Keratinocyte (primary cell): ENCODE measurements around the gene GEMIN2. TPM values are rescaled to one million over a fixed set of nuclear protein-coding genes. Genes with fewer than 3 reads are reported as not detected.
"Not testable (repeated sequence)": the region's sequence is repeated elsewhere in the genome, so short reads cannot be mapped to it uniquely, and the experiment has no call there.

Experiments
- DNase-seq: peaks from one replicate; pipeline ENCODE4 v3.0.0-alpha.2; 2011; ENCODE audit warnings: low read depth, missing footprints, low spot score
- FAIRE-seq: peaks from 2 replicates; lab custom pipeline; 2011; peaks lifted over from hg19 to GRCh38; lab: Jason Lieb, UNC
- H2AFZ ChIP-seq: 2 replicates; pipeline ENCODE4 v1.6.0; 2012; ENCODE audit warnings: low read length, control low read depth, inconsistent platforms; ENCODE audit not compliant: control insufficient read depth
- H3K27ac ChIP-seq: 2 replicates; pipeline ENCODE4 v1.5.1; 2011; ENCODE audit warnings: low read length; ENCODE audit not compliant: control insufficient read depth, insufficient read depth
- H3K27me3 ChIP-seq: 3 replicates; pipeline ENCODE4 v1.6.0; 2011; ENCODE audit warnings: low read length; ENCODE audit not compliant: control insufficient read depth, insufficient read depth; ENCODE audit errors: extremely low read depth
- H3K36me3 ChIP-seq, 2 experiments: 2 replicates in 1 of 2; 3 replicates in 1 of 2; pipeline ENCODE4 v1.5.1; 2011; ENCODE audit warnings: low read length in 2 of 2, mild to moderate bottlenecking in 1 of 2; ENCODE audit not compliant: control insufficient read depth in 2 of 2, insufficient read depth in 2 of 2; ENCODE audit errors: extremely low read depth in 1 of 2
- H3K4me1 ChIP-seq: 3 replicates; pipeline ENCODE4 v1.5.1; 2011; ENCODE audit warnings: low read length; ENCODE audit not compliant: control insufficient read depth, insufficient read depth; ENCODE audit errors: extremely low read depth
- H3K4me2 ChIP-seq: 3 replicates; pipeline ENCODE4 v1.6.0; 2011; ENCODE audit warnings: low read depth, low read length; ENCODE audit not compliant: control insufficient read depth, insufficient read depth; ENCODE audit errors: extremely low read depth
- H3K4me3 ChIP-seq, 3 experiments: fragments of 200-600 bp in 1 of 3; sonication (generic) in 1 of 3; 2 replicates in 2 of 3; 3 replicates in 1 of 3; pipeline ENCODE4 v1.5.1; 2011 to 2016; ENCODE audit warnings: low read length in 3 of 3, mild to moderate bottlenecking in 3 of 3, control low read depth in 2 of 3, inconsistent platforms in 1 of 3, low read depth in 1 of 3, mixed read lengths in 1 of 3, mixed run types in 1 of 3, moderate library complexity in 1 of 3; ENCODE audit not compliant: control insufficient read depth in 2 of 3, insufficient read depth in 2 of 3; ENCODE audit errors: extremely low read depth in 1 of 3
- H3K79me2 ChIP-seq: 2 replicates; pipeline ENCODE4 v1.6.0; 2012; ENCODE audit warnings: low read length; ENCODE audit not compliant: control insufficient read depth, insufficient read depth
- H3K9ac ChIP-seq: 3 replicates; pipeline ENCODE4 v1.6.0; 2011; ENCODE audit warnings: low read length; ENCODE audit not compliant: control insufficient read depth, insufficient read depth; ENCODE audit errors: extremely low read depth
- H3K9me1 ChIP-seq: 3 replicates; pipeline ENCODE4 v1.6.0; 2011; ENCODE audit warnings: low read length; ENCODE audit not compliant: control insufficient read depth, insufficient read depth; ENCODE audit errors: extremely low read depth
- H3K9me3 ChIP-seq: 2 replicates; pipeline ENCODE4 v1.5.1; 2012; ENCODE audit warnings: low read depth, low read length; ENCODE audit not compliant: control insufficient read depth
- H4K20me1 ChIP-seq: 3 replicates; pipeline ENCODE4 v1.6.0; 2011; ENCODE audit warnings: low read length; ENCODE audit not compliant: control insufficient read depth, insufficient read depth; ENCODE audit errors: extremely low read depth
- CTCF ChIP-seq, 3 experiments: IDR thresholded peaks in 1 of 3; conservative IDR thresholded peaks in 1 of 3; optimal IDR thresholded peaks in 1 of 3; 2 replicates in 2 of 3; 3 replicates in 1 of 3; pipeline versions ENCODE3 to v1.5.1; 2011; ENCODE audit warnings: low read length in 3 of 3, mild to moderate bottlenecking in 3 of 3, moderate library complexity in 2 of 3, control low read depth in 1 of 3, inconsistent platforms in 1 of 3; ENCODE audit not compliant: insufficient read depth in 2 of 3; ENCODE audit errors: extremely low read depth in 1 of 3
- EZH2 ChIP-seq: IDR thresholded peaks from one replicate; pipeline ENCODE4 v1.6.1; 2012; ENCODE audit warnings: inconsistent platforms, mild to moderate bottlenecking, low read length, moderate library complexity
- dilution Hi-C: fragments of 300-500 bp; cut with MboI; formaldehyde crosslinking; loops from one replicate; pipeline ENCODE4 v1.7.0; 2020; ENCODE audit warnings: low sequenced_read_pairs; ENCODE audit not compliant: extremely low pct_ligation_motif_present
- polyA minus RNA-seq, 3 experiments: library from RNA; depleted of rRNA, polyadenylated mRNA; stranded (reverse); fragments of >200 nt; gene quantifications; 1 replicate in 1 of 3; 2 replicates in 1 of 3; 3 replicates in 1 of 3; pipeline ENCODE4 v1.2.3, GENCODE V29; 2011
- polyA plus RNA-seq, 5 experiments: library from polyadenylated mRNA; depleted of rRNA in 3 of 5; stranded (reverse) in 3 of 5; stranded (forward) in 1 of 5; unstranded in 1 of 5; fragments of >200 nt; gene quantifications; 1 replicate in 1 of 5; 2 replicates in 3 of 5; 3 replicates in 1 of 5; pipeline versions ENCODE4 v1.2.1 to v1.2.3, GENCODE V29; 2011 to 2012; ENCODE audit warnings: missing spikeins in 2 of 5, low read depth in 1 of 5, low replicate concordance in 1 of 5

Gene GEMIN2
- 15.2 to 28.7 TPM (median 17.7 TPM) in 3 replicates for polyA plus RNA-seq
- polyA plus RNA-seq (2011; ENCODE audit: low read depth): 14.0 TPM
- polyA plus RNA-seq (2011; cell fraction: cytosol; rRNA removed): 19.1 and 20.9 TPM in 2 replicates
- polyA plus RNA-seq (2011; cell fraction: nucleus; rRNA removed): 27.0 and 27.7 TPM in 2 replicates
- 9.8 and 12.0 TPM in 2 replicates for polyA plus RNA-seq (2012; ENCODE audit: low replicate concordance)
- 2.1 to 10.4 TPM (median 9.1 TPM) in 3 replicates for polyA minus RNA-seq
- polyA minus RNA-seq (2011; cell fraction: cytosol; rRNA and poly(A)+ RNA removed): 6.7 TPM
- 2.5 and 4.0 TPM in 2 replicates for polyA minus RNA-seq (2011; cell fraction: nucleus; rRNA and poly(A)+ RNA removed)

- Histone ChIP-seq H4K20me1 (no peaks in the 10 kb centered on the region), H3K4me1 (peaks cover 12% of the 10 kb centered on the region), H3K4me3 (peak within 1 kb of the TSS; percentile 84 to 99 (median 99)), H3K9me3 (no peaks in the 10 kb centered on the region), H3K27me3 (no peaks in the 10 kb centered on the region), H3K36me3 (peaks cover 0 to 10% of the 10 kb centered on the region in 2 experiments), H2AFZ (peak within 1 kb of the TSS; percentile 99), H3K4me2 (peak within 1 kb of the TSS; percentile 99), H3K27ac (peak within 1 kb of the TSS; percentile 77), H3K9ac (peak within 1 kb of the TSS; percentile 86), H3K79me2 (peaks cover 17% of the 10 kb centered on the region), H3K9me1 (no peaks in the 10 kb centered on the region)
- no peak for TF ChIP-seq CTCF (optimal IDR thresholded peaks at IDR 0.05 in 1 of 3, IDR thresholded peaks at IDR 0.05 in 1 of 3, conservative IDR thresholded peaks at IDR 0.05 in 1 of 3; ENCODE audit: extremely low read depth in 1 of 3, insufficient read depth in 2 of 3, low read length in 3 of 3)
- TF ChIP-seq EZH2: no peak
- DNase-seq: peak; percentile 50
- FAIRE-seq: peak; percentile 93
- dilution Hi-C loops: no loop called here
Observed at GRCh38 chr14:39114073-39114838, at the start of gene GEMIN2. GEMIN2 (plus strand) TSS chr14:39114323; CDS start chr14:39114339, 16 bp downstream.

GRCh38 chr14:39069169-39069805, 44.8 kb upstream of the GEMIN2 start:
- H3K79me2 ChIP-seq, DNase-seq, H3K4me2 ChIP-seq, FAIRE-seq, H3K27ac ChIP-seq, H3K4me1 ChIP-seq, H3K9me1 ChIP-seq, H3K27me3 ChIP-seq, H3K9me3 ChIP-seq, H3K9ac ChIP-seq, H4K20me1 ChIP-seq, dilution Hi-C loops, H3K36me3 ChIP-seq, H3K4me3 ChIP-seq, H2AFZ ChIP-seq: not testable (repeated sequence)
